HG03378 (cell line): Measurements from ENCODE around the gene TMEM181.
"Not testable (repeated sequence)": the region's sequence is repeated elsewhere in the genome, so short reads cannot be mapped to it uniquely, and the experiment has no call there.

Experiments
- ATAC-seq: cut with Tn5 transposase; IDR thresholded peaks from one replicate; pipeline ENCODE4 v1.9.1; 2021; ENCODE audit warnings: mild to moderate bottlenecking, moderate library complexity; ENCODE audit not compliant: unreplicated experiment

Gene TMEM181

GRCh38 chr6:158559895-158560835 is at the start of gene TMEM181:
TSS of gene TMEM181 (plus strand) at chr6:158560091. CDS start at chr6:158560225, 134 bp downstream.
- peak; percentile 59 for ATAC-seq

GRCh38 chr6:158512809-158513208 is 47.1 kb upstream of the TMEM181 start:
- ATAC-seq: no peak

- ATAC-seq: no peak
These were observed 45.7 kb upstream of the TMEM181 start for GRCh38 chr6:158514176-158514575.

- no peak for ATAC-seq
These were observed 44.9 kb upstream of the TMEM181 start for GRCh38 chr6:158514991-158515390.

GRCh38 chr6:158516098-158516497 is 43.8 kb upstream of the TMEM181 start:
- ATAC-seq: no peak

- no peak for ATAC-seq
These were observed 42.9 kb upstream of the TMEM181 start for GRCh38 chr6:158517038-158517437.

GRCh38 chr6:158517581-158517980 is 42.3 kb upstream of the TMEM181 start:
- ATAC-seq: peak; percentile 58

- peak; percentile 73 for ATAC-seq
These were observed 41.4 kb upstream of the TMEM181 start for GRCh38 chr6:158518191-158519127.

GRCh38 chr6:158519300-158519699 is 40.6 kb upstream of the TMEM181 start:
- ATAC-seq: no peak

- no peak for ATAC-seq
These were observed 40.1 kb upstream of the TMEM181 start for GRCh38 chr6:158519761-158520160.

GRCh38 chr6:158520975-158521374 is 38.9 kb upstream of the TMEM181 start:
- not testable (repeated sequence) for ATAC-seq

- ATAC-seq: no peak
These were observed 38.1 kb upstream of the TMEM181 start for GRCh38 chr6:158521759-158522158.

GRCh38 chr6:158522616-158523015 is 37.3 kb upstream of the TMEM181 start:
- ATAC-seq: no peak

GRCh38 chr6:158524311-158524710 is 35.6 kb upstream of the TMEM181 start:
- no peak for ATAC-seq

- not testable (repeated sequence) for ATAC-seq
These were observed 32.0 kb upstream of the TMEM181 start for GRCh38 chr6:158527858-158528257.

- ATAC-seq: no peak
These were observed 31.1 kb upstream of the TMEM181 start for GRCh38 chr6:158528826-158529225.

- no peak for ATAC-seq
These were observed 30.3 kb upstream of the TMEM181 start for GRCh38 chr6:158529629-158530028.

- ATAC-seq: no peak
These were observed 28.3 kb upstream of the TMEM181 start for GRCh38 chr6:158531566-158531965.

GRCh38 chr6:158531970-158532369 is 27.9 kb upstream of the TMEM181 start:
- ATAC-seq: no peak

GRCh38 chr6:158536084-158536890 is 23.6 kb upstream of the TMEM181 start:
- no peak for ATAC-seq
